AG09319 (cell line): Measurements from ENCODE around the gene ARHGEF10L.

Experiments used
- DNase-seq: peaks from one replicate; pipeline ENCODE4 v3.0.0-alpha.2; 2010; ENCODE audit warnings: low read depth; ENCODE audit errors: extremely low read depth
- TF ChIP-seq, protein P1 (sequence below): IDR thresholded peaks from 2 replicates; pipeline ENCODE4 v1.5.1; 2011; ENCODE audit warnings: low read depth, mild to moderate bottlenecking, inconsistent platforms, low read length, moderate library complexity

ARHGEF10L gene

DNA sequence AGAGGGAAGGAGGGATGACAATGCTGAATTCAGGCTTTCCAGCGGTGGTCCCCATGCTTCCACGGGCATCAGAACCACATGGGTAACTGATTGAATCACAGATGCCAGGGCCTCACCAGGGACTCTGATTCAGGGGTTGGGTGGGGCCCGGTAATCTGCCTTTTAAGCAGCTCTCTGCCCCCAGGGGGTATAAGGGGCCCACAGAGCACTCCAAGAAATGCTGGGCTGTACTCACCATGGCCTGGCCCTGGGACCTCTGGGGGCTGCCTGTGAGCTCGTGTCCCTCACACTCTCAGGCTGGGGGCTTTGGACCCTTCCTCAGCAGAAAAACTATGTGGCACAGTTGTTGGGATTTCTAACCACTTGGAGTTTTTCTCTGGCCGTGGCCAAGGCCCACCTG is 70.6 kb downstream of the ARHGEF10L start:
- TF ChIP-seq, protein P1, sequence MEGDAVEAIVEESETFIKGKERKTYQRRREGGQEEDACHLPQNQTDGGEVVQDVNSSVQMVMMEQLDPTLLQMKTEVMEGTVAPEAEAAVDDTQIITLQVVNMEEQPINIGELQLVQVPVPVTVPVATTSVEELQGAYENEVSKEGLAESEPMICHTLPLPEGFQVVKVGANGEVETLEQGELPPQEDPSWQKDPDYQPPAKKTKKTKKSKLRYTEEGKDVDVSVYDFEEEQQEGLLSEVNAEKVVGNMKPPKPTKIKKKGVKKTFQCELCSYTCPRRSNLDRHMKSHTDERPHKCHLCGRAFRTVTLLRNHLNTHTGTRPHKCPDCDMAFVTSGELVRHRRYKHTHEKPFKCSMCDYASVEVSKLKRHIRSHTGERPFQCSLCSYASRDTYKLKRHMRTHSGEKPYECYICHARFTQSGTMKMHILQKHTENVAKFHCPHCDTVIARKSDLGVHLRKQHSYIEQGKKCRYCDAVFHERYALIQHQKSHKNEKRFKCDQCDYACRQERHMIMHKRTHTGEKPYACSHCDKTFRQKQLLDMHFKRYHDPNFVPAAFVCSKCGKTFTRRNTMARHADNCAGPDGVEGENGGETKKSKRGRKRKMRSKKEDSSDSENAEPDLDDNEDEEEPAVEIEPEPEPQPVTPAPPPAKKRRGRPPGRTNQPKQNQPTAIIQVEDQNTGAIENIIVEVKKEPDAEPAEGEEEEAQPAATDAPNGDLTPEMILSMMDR = no peak

DNA sequence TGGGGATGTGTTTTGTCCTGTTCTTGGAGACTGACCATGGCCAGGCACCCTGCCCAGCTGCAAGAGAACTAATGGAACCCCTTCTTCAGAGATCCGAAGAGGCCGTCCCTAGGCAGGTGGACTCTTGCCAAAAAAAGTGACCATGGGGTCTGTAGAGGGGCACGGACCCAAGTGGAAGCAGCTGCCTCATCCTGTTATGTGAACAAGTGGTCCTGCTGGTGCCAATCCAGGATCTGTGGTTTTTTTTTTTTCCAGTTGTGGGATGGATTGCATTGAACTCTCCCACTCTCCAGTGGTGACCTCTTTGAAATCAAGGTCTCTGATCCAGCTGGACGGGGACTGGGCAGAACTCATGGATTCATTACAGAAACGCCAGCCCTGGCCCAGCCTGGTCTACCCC is 71.2 kb downstream of the ARHGEF10L start:
- DNase-seq = no peak
- TF ChIP-seq, protein P1 = no peak

More for the DNA sequence above, 70.6 kb downstream of the ARHGEF10L start:
- no peak for DNase-seq

DNA sequence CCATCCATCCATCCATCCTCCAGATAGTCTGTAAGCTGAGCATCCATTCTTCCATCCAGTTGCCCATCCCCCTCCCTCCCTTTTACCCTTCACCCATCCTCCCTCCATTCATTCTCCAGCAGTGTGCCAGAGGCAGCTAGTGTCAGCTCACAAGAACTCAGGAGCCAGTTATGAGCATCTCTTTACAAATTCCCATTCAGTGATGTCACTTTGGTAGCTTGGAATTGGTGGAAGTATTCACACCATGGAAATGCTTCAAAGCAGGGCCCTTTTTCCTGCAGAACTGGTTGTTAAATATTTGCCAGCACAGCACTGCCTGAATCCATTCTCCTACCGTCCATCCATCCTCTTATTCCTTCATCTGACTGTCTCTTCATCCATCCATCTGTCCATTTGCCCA is 72.5 kb downstream of the ARHGEF10L start:
- no peak for DNase-seq
- TF ChIP-seq, protein P1 = no peak

DNA sequence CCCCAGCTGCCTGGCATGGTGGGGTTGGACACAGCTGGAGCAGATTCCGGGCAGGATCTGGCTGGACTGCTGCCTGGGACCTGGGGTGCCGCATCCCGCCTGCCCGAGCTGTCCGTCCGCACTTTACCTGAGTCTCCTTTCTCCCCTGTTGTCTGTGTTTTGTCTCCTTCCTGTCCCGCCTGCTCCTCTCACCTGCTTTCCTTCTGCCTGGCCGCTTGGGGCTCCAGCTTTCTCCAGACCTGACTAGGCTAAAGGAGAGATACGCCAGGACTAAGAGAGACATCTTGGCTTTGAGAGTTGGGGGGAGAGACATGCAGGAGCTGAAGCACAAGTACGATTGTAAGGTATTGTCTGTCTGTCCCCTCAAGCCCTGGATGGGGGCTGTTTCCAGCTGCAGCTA is 73.3 kb downstream of the ARHGEF10L start:
- TF ChIP-seq, protein P1 = no peak
- no peak for DNase-seq

DNA sequence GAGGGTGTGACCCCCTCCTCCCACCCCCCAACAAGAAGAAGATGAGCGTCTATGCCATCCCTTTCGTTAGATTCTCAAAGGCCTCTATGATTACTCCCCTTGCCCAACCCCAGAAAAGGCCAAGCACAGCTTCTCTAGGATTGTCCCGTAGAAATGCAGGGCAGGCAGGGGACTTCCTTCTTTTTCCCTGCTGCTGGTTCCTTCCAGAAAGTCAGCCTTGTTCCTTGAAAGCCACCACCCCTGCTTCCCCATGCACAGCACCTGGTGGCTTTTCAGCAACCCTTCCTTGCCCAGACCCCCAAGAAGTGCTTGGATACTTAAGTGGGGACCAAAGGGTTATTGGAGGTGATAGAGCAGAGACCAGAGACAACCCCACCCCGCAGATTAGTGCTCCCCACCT is 75.1 kb downstream of the ARHGEF10L start:
- TF ChIP-seq, protein P1 = no peak
- no peak for DNase-seq

DNA sequence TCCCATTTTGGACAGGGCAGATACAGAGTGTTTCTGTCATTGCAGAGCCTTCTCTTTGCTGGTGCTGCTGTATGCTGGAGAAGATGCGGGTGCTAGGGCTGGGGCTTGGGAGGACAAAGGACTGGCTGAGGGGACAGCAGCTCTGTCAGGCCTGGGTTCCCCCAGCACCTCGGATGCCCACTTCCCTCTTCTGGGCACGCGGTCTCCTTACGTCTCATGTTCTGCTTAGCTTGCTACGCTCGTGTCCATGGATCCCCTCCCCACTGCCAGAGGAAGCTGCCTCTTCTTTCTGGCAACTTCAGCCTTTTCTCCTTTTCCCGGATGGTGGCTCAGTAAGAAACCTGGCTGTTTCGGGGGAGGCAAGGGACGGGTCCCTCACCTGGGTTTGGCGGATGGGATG is 75.7 kb downstream of the ARHGEF10L start:
- no peak for DNase-seq
- TF ChIP-seq, protein P1 = no peak

DNA sequence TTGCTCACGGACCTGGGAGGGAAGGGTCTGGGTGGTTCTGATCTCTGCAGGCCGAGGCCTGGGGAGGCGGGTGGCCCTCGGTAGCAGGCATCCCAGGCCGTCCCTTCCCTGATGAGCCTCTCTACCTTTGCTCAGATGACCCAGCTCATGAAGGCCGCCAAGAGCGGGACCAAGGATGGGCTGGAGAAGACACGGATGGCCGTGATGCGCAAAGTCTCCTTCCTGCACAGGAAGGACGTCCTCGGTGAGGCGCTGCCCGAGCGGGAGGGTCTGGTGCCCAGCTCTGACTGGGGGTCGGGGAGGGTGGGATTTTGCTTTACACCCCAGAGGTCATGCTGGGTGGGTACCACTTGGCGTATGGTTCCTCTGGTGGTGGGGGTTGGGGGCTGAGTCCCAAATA is 76.5 kb downstream of the ARHGEF10L start:
- no peak for DNase-seq
- TF ChIP-seq, protein P1 = no peak
